Body of pancreas (tissue), 4 donors: Measurements from ENCODE around the gene ENDOD1.

Experiments
- POLR2A ChIP-seq, 3 donors: fragments of 450-650 bp; IDR thresholded peaks; one replicate each; pipeline ENCODE4 v1.6.1; 2016; ENCODE audit warnings: antibody characterized with exemption in 3 of 3, mild to moderate bottlenecking in 2 of 3
- TF ChIP-seq, protein P1 (sequence below), 7 experiments: fragments of 450-650 bp in 4 of 7; fragments of 200-600 bp in 3 of 7; sonication (generic) in 3 of 7; IDR thresholded peaks; one replicate each; pipeline ENCODE4 v1.5.1; 2016 to 2019; ENCODE audit warnings: antibody characterized with exemption in 7 of 7

- TF ChIP-seq, protein P1, sequence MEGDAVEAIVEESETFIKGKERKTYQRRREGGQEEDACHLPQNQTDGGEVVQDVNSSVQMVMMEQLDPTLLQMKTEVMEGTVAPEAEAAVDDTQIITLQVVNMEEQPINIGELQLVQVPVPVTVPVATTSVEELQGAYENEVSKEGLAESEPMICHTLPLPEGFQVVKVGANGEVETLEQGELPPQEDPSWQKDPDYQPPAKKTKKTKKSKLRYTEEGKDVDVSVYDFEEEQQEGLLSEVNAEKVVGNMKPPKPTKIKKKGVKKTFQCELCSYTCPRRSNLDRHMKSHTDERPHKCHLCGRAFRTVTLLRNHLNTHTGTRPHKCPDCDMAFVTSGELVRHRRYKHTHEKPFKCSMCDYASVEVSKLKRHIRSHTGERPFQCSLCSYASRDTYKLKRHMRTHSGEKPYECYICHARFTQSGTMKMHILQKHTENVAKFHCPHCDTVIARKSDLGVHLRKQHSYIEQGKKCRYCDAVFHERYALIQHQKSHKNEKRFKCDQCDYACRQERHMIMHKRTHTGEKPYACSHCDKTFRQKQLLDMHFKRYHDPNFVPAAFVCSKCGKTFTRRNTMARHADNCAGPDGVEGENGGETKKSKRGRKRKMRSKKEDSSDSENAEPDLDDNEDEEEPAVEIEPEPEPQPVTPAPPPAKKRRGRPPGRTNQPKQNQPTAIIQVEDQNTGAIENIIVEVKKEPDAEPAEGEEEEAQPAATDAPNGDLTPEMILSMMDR (IDR thresholded peaks at IDR 0.05) = peak; percentile 62 to 96 (median 94)
- peak; percentile 41 to 82 (median 79) for TF ChIP-seq POLR2A (IDR thresholded peaks at IDR 0.05)
These were observed 61.5 kb downstream of the ENDOD1 start for GRCh38 chr11:95150956-95151684.
